Measurements from ENCODE around the gene RFPL4A. TPM values are rescaled to one million over a fixed set of nuclear protein-coding genes. Genes with fewer than 3 reads are reported as not detected.

Gene RFPL4A
- total and polyA plus RNA-seq, 2 of the 8 experiments (the other 6 are each of a cell fraction or from before 2014, with no cell fraction given): not detected

DNA sequence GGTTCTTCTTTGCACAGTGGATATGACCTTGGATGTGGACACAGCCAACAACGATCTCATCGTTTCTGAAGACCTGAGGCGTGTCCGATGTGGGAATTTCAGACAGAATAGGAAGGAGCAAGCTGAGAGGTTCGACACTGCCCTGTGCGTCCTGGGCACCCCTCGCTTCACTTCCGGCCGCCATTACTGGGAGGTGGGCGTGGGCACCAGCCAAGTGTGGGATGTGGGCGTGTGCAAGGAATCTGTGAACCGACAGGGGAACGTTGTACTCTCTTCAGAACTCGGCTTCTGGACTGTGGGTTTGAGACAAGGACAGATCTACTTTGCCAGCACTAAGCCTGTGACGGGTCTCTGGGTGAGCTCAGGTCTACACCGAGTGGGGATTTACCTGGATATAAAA lies 19.4 kb downstream of the RFPL4A start:
- Histone ChIP-seq H3K79me2 (ENCODE audit: control insufficient read depth in 1 of 2, insufficient read depth in 2 of 2, low read length in 2 of 2) (no peaks in the 10 kb centered on the region), H2BK15ac (ENCODE audit: low read length) (no peak overlapping the region), H3K23ac (ENCODE audit: insufficient read length) (no peak overlapping the region), H2BK20ac (ENCODE audit: low read length) (no peak overlapping the region), H3K23me2 (ENCODE audit: low read depth, low read length) (no peaks in the 10 kb centered on the region), H3K4me1 (replicated peaks in 1 of 4; ENCODE audit: control insufficient read depth in 3 of 4, insufficient read depth in 4 of 4, low read length in 3 of 4) (no peaks in the 10 kb centered on the region), H3K4ac (replicated peaks; ENCODE audit: insufficient read length, low read depth, low read length) (no peak overlapping the region), H3K79me1 (ENCODE audit: low read depth, low read length) (no peaks in the 10 kb centered on the region), H3K36me3 (ENCODE audit: control insufficient read depth in 2 of 4, insufficient read depth in 4 of 4, low read length in 3 of 4) (no peaks in the 10 kb centered on the region), H4K91ac (replicated peaks; ENCODE audit: insufficient read length, low read length) (no peak overlapping the region), H2BK12ac (ENCODE audit: low read depth, low read length) (no peak overlapping the region), H3K14ac (ENCODE audit: insufficient read length) (no peak overlapping the region), H3K4me2 (ENCODE audit: insufficient read depth in 1 of 2, low read depth in 2 of 2, low read length in 2 of 2) (no peak overlapping the region), H3K9me3 (ENCODE audit: insufficient read depth in 2 of 2, low read depth in 1 of 2, low read length in 1 of 2) (peaks cover 49 to 65% of the 10 kb centered on the region in 2 experiments), H3K18ac (ENCODE audit: extremely low read depth, low read length) (no peak overlapping the region), H4K8ac (ENCODE audit: extremely low read depth, insufficient read depth, low read length) (no peak overlapping the region), H4K20me1 (replicated peaks in 1 of 2; ENCODE audit: control insufficient read depth in 1 of 2, insufficient read depth in 2 of 2, low read length in 2 of 2) (no peaks in the 10 kb centered on the region), H3K27me3 (replicated peaks in 1 of 4; ENCODE audit: control insufficient read depth in 3 of 4, extremely low read depth in 1 of 4, insufficient read depth in 3 of 4, low read length in 3 of 4) (no peaks in the 10 kb centered on the region), H2BK5ac (ENCODE audit: low read depth, low read length) (no peak overlapping the region), H2AFZ (ENCODE audit: low read length) (no peak overlapping the region), H2BK120ac (replicated peaks; ENCODE audit: low read depth, low read length) (no peak overlapping the region), H3K56ac (replicated peaks; ENCODE audit: insufficient read length, low read depth, low read length) (no peak overlapping the region), H3K9ac (replicated peaks in 1 of 4; ENCODE audit: extremely low read depth in 1 of 4, low read depth in 3 of 4, low read length in 3 of 4) (no peak overlapping the region), H3K4me3 (ENCODE audit: extremely low read depth in 1 of 4, insufficient read depth in 2 of 4, low read depth in 3 of 4, low read length in 4 of 4) (no peak overlapping the region), H3K27ac (ENCODE audit: low read depth, low read length) (no peak overlapping the region), H2AK5ac (ENCODE audit: low read depth, low read length) (no peak overlapping the region), H4K5ac (ENCODE audit: insufficient read length, low read depth, low read length) (no peak overlapping the region)
- ChIA-PET CTCF (ENCODE audit: partially characterized antibody) (no interaction called here), POLR2A (ENCODE audit: partially characterized antibody) (no interaction called here)
- 82% methylated on average over 16 of the region's 16 CpGs; no CpG with 5 or more reads in 1 of the 2 experiments for WGBS, 2 experiments (ENCODE audit: extremely low coverage in 1 of 2, insufficient coverage in 1 of 2, insufficient read length in 1 of 2, insufficient replicate concordance in 2 of 2, low coverage in 1 of 2, low lambda C conversion rate in 2 of 2, missing lambda C conversion rate in 1 of 2)
- FAIRE-seq: no peak
- no peak for DNase-seq (ENCODE audit: low read depth in 1 of 2, low spot score in 2 of 2)
- no peak for TF ChIP-seq SAP30 (IDR thresholded peaks at IDR 0.05; ENCODE audit: insufficient read depth, insufficient replicate concordance, low read length)
- TF ChIP-seq, protein P1, sequence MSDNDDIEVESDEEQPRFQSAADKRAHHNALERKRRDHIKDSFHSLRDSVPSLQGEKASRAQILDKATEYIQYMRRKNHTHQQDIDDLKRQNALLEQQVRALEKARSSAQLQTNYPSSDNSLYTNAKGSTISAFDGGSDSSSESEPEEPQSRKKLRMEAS (IDR thresholded peaks at IDR 0.05): no peak

Measured in H1 (cell line).